D341Med (cell line): ENCODE results near the gene GGA2.
"Not testable (repeated sequence)": the region's sequence is repeated elsewhere in the genome, so short reads cannot be mapped to it uniquely, and the experiment has no call there.

Experiments used
- DNase-seq: peaks from one replicate; pipeline ENCODE4 v3.0.0; 2012; ENCODE audit warnings: low spot score

Gene GGA2

GRCh38 chr16:23523321-23523720 is 13.0 kb upstream of the GGA2 start:
- DNase-seq = no peak

GRCh38 chr16:23521965-23522364 is 11.7 kb upstream of the GGA2 start:
- no peak for DNase-seq

GRCh38 chr16:23521037-23521743 is 10.9 kb upstream of the GGA2 start:
- DNase-seq = no peak

GRCh38 chr16:23520500-23520899 is 10.2 kb upstream of the GGA2 start:
- no peak for DNase-seq

- DNase-seq = no peak
These were observed 9.0 kb upstream of the GGA2 start for GRCh38 chr16:23519282-23519681.

- DNase-seq = no peak
These were observed 8.2 kb upstream of the GGA2 start for GRCh38 chr16:23518435-23518891.

- no peak for DNase-seq
These were observed 6.3 kb upstream of the GGA2 start for GRCh38 chr16:23516366-23517137.

- no peak for DNase-seq
These were observed 5.6 kb upstream of the GGA2 start for GRCh38 chr16:23515881-23516280.

GRCh38 chr16:23514381-23515152 is 4.3 kb upstream of the GGA2 start:
- DNase-seq = no peak

GRCh38 chr16:23512168-23512695 is 1.9 kb upstream of the GGA2 start:
- no peak for DNase-seq

- no peak for DNase-seq
These were observed 1.4 kb upstream of the GGA2 start for GRCh38 chr16:23511731-23512130.

- DNase-seq = not testable (repeated sequence)
These were observed 599 bp upstream of the GGA2 start for GRCh38 chr16:23510915-23511270.

- DNase-seq = peak; percentile 81
These were observed 521 bp downstream of the GGA2 start for GRCh38 chr16:23509782-23510163.

- DNase-seq = no peak
These were observed 896 bp downstream of the GGA2 start for GRCh38 chr16:23509441-23509754.

GRCh38 chr16:23508589-23509440 is 1.5 kb downstream of the GGA2 start:
- DNase-seq = no peak

GRCh38 chr16:23506606-23506994 is 3.7 kb downstream of the GGA2 start:
- no peak for DNase-seq

GRCh38 chr16:23505671-23506605 is 4.4 kb downstream of the GGA2 start:
- no peak for DNase-seq

- no peak for DNase-seq
These were observed 5.1 kb downstream of the GGA2 start for GRCh38 chr16:23505180-23505665.

GRCh38 chr16:23504453-23505179 is 5.7 kb downstream of the GGA2 start:
- no peak for DNase-seq

GRCh38 chr16:23504076-23504452 is 6.2 kb downstream of the GGA2 start:
- no peak for DNase-seq
